Activated CD4-positive, alpha-beta T cell treated with anti-CD3 and anti-CD28 coated beads for 4 hours (primary cell): ENCODE data around the gene FBLN2.

Source experiments
- DNase-seq, 2 donors: peaks; one replicate each; pipeline ENCODE4 v3.0.0-alpha.2; 2020

FBLN2 gene

DNA sequence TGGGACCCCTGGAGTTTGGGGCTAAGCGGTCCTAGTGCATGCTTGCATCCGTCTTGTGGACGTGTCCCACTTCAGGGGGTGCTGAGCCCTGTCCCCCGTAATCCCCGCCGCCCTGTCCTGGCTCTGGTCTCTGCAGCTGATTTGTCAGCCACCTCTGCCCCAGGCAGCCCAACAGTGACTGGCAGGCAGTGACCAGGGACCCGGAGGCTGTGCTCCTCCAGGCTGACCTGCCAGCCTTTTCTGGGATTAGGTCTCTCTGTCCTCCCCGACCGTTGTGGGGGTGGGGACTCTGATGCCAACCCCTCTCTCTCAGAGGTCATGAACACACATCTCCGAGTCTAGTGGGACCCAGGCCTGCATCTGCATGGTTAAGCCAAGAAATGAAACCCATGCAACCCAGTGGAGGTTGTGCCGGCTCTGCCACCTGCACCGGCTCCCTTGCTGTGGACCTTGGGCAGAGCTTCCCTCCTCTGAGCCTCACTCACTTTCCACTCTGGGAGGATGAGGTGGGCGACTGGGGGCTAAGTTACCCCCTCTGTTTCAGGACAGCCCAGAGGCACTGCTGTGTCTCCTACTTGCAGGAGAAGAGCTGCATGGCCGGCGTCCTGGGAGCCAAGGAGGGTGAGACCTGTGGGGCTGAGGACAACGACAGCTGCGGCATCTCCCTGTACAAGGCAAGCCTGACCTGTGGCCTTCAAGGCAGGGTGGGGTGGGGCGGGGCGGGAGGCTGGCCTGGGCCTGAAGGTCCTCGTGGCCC, 60.2 kb downstream of the FBLN2 start:
- DNase-seq: no peak

- DNase-seq: no peak
These were observed 61.2 kb downstream of the FBLN2 start for GRCh38 chr3:13610006-13610570.

DNA sequence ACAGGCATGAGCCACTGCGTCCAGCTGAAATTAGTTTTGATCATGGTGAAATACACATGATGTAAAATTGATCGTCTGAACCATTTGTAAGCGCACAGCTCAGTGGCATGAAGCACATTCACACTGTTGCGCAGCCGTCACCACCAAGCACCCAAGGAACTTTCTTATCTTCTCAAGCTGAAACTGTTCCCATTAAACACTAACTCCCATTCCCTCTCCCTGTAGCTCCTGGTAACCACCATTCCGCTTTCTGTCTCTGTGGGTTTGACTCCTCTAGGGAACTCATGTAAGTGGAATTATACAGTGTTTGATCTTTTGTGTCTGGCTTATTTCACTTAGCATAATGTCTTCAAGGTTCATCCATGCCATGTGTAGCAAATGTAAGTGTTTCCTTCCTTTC, 62.3 kb downstream of the FBLN2 start:
- no peak for DNase-seq

DNA sequence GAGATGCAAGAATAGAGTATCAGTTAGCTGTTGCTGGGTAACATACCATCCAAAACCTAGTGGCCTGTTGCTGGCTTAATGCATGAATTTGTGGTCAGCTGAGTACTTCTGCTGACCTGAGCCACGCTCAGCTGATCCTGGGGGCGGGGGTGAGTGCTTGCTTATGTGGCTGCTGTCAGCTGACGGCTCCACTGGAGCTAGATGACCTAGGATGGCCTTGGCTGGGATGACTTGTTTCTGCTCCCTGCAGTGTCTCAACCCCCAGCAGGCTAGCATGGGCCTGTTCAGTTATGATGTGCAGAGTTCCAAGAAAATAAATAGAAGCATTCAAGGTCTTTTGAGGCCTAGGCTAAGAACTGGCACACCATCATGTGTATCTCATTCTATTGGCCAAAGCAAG, 63.9 kb downstream of the FBLN2 start:
- DNase-seq: no peak

DNA sequence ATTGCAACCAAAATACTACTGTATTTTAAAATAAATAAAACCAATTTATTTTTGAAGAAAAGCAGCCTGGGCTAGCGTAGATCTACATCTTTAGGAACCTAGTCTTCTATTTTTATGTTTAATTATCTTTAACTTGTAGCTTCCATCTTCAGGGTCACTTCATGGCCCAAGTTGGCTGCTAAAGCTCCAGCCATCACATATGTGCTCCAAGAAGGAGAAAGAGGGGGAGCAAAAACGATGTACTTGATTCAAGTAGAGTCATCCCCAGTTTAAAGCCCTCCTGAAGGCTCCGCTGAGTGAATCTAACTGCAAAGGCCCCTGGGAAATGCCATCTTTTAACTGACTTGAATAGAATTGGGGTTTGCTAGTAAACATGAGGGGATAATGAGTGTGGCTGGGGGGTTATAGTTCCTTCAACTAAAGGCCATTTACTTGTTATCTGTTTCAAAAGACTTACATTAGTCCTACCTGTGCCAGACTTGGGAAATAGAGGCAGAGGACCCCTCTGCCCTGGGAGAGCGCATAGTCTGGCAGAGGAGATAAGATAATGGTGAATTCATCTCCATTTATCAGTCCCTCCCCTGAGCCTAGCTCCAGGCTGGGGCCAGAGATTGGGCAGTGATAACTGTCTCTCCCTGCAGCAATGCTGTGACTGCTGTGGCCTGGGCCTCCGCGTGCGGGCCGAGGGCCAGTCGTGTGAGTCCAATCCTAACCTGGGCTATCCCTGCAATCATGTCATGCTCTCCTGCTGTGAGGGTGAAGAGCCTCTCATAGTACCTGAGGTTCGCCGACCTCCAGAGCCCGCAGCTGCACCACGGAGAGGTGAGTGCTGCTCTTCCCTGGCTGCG, 64.6 kb downstream of the FBLN2 start:
- no peak for DNase-seq

DNA sequence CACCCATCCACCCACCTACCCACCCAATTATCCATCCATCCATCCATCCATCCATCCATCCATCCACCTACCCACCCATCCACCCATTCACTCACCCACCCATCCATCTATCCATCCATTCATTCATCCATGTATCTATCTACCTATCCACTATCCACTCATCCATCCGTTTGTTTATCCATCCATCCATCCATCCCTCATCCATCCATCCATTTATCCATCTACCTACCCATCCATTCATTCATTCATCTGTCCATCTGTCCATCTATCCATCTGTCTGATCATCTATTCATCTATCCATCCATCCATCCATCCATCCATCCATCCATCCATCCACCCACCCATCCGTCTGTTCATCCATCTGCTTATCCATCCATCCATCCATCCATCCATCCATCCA, 65.7 kb downstream of the FBLN2 start:
- no peak for DNase-seq

DNA sequence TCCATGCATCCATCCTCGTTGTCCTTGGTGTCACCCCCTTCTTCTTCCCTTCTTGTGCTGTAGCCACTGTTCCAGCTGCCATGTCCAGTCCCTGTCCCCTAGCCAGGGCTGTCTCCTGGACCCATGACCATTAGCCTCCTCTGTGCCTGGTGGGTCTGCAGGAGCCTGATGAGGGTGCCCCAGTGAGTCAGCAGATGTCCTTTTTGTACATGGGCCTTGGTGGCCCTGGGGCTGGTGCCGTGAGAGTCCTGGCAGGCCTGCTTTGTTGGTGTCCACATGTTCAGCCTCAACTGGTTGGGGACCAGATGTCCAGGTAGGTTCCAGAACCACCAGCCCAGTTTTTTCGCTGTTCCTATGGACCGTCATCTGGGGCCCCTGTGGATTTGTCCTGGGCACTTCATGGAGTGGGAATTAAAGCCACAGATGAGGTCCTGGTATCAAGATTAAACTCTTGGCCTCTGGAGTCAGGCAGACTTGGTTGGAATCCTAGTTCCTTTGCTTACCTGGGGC, 66.1 kb downstream of the FBLN2 start:
- DNase-seq: no peak

DNA sequence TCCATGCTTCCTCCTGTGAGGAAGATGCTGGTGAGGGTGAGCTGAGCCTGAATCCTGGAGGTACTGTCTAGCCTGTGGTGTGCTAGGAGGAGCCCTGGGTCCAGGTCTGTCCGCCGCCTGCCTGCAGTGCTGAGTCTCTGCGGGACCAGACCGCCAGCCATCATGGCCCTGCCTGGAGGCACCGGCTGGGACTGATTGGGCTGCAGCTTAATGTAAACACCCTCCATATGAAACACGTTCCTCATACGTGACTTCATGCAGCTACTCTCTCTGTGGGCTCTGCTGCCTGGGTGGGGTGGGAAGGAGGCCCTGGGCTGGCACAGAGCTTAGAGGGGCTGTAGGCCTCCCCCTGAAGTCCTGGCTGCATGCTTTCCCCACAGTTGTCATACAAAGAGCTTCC, 67.4 kb downstream of the FBLN2 start:
- DNase-seq: no peak

GRCh38 chr3:13617097-13617738, 68.3 kb downstream of the FBLN2 start:
- DNase-seq: no peak

DNA sequence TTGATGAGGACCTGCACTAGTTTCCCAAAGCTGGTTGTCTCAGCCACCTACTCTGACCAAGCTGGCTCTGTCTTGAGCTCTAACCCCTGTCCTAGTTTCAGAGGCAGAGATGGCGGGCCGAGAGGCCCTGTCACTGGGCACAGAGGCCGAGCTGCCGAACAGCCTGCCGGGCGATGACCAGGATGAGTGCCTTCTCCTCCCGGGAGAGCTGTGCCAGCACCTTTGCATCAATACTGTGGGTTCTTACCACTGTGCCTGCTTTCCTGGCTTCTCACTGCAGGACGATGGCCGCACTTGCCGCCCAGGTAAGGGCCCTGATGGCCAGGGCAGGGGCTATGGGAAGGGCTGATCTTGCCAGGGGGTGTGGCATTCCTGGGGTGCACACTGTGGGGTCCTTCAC, 69.1 kb downstream of the FBLN2 start:
- no peak for DNase-seq

DNA sequence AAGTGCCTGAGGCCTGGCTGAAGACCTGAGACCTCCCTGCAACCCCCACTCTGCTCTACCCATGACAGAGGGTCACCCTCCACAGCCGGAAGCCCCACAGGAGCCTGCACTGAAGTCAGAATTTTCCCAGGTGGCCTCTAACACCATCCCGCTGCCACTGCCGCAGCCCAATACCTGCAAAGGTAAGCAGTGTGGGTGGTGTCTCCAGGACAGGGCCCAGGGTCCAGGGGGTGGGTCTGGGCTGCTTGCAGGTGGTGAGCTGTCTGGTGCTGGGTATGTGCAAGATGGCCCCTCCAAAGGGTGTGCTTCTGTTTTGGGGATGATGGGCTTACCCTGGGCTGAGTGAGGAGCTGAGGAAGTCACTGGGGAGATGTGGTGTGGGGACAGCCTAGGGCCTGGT, 69.9 kb downstream of the FBLN2 start:
- DNase-seq: no peak

DNA sequence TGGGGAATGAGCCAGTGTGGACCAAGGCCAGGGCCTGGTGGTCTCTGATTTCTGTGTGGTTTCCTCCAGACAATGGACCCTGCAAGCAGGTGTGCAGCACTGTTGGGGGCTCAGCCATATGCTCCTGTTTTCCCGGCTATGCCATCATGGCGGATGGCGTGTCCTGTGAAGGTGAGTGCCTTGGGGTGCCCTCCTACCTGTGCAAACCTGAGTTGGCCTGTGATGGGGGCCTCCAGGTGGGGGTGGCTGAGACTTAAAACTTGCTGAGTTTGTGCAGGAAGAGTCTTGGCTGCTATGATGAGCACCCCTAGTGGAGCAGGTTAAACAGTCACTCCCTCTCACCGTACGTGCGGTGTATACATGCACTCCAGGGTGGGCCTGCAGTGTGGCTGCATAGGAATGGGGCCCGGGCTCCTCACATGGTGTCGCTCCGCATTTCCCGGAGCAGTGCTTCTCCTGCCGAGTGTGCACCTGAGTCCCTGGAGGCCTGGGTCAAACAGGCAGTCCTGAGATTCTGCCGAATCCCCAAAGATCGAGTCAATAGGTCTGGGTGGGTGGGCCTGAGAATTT, 70.8 kb downstream of the FBLN2 start:
- no peak for DNase-seq

DNA sequence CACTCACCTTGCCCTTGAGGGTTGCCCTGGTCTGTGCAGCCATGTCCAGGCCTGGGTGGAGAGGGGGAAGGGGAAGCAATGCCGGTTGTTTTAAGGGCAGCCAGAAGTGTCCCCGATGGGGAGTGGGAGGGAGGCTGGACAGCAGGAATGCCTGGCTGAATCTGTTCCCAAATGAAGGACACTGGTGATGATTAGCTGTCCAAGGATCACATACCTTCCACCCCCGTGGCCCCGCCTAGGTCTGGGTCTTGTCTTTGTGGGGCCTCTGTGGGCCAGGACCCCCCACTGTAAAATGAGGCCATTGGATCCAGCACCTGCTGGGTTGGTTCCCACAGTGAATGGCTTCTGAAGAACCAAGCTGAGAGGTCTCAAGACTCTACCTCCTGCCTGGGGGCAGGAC, 71.4 kb downstream of the FBLN2 start:
- DNase-seq: no peak

DNA sequence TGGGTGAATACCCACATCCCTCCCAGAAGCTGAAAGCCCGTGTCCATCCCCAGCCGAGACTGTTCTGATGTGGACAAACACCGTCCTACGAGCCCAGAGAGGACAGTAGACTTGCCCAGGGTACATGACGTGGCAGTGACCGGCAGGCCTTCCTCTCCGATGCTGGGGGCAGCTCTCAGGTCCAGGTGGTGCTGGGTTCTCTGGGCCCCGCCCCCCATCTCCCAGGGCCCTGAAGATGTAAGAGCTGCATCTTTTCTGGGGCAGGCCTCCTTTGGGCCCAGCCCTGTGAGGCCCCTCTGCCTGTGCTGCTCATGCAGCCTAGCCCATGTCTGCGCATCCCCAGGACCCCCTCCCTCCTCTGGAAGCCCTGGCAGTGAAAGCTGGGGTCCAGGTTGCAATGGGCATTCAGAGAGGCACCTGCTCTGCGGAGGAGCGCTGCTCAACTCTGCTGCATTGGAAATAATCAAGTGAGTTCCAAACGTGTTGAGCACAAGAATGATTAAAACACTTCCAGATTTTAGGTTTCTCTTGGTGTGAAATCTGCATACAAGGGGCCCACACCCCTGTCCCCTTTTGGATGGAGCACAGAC, 71.9 kb downstream of the FBLN2 start:
- no peak for DNase-seq

DNA sequence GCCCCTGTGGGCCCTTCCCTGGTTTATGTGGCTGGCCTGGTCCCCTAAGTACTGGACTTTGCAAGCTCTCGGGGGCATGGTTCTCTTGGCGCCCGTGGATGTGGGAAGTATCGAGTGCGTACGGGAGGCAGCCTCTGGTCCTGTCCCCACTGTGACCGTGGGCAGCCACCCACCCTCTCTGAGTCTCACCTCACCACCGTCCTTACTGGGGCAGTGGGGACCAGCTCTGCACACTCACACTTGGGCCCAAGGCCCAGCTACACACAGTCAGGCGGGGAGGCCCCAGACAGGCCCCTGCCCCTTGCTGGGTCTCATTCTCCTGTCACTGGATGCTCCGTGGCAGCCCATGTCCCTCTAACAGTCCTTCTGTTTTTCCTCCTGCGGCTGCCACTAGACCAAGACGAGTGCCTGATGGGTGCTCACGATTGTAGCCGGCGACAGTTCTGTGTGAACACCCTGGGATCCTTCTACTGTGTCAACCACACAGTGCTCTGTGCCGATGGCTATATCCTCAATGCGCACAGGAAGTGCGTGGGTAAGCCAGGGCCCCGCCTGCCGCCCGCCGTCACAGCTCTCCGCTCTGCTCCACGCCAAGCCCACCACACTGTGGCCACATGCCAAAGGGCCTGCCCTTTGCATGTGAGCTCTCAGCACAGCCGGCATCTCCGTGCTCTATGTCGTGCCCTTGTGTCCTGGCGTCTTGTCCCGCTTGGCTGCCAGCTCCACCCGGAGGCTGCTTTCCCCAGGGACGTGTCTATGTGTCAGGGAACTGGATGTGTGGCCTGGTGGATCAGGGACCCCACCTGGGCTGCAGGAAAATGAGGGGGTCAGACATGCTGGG, 72.7 kb downstream of the FBLN2 start:
- DNase-seq: peak in 1 of 2 donors; percentile 9

DNA sequence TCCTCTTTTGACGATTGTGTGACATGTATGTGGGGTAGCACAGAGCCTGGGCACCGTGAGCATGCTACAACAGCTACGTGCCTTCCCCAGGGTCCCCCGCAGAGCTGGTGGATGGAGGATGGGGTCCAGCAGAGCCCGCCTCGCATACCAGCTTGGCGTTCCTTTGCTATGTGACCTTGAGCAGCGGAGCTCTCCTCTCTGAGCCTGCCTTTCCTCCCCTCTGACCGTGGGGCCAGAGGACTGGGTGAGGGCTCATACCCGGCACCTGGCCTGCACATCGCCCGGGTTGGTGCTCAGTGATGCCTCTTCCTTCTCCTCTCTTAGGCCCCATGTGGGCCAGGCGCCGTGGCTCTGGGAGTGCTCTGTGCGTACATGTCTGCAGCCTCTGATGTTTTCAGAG, 73.4 kb downstream of the FBLN2 start:
- no peak for DNase-seq

- DNase-seq: no peak
These were observed 74.3 kb downstream of the FBLN2 start for GRCh38 chr3:13623101-13623654.

DNA sequence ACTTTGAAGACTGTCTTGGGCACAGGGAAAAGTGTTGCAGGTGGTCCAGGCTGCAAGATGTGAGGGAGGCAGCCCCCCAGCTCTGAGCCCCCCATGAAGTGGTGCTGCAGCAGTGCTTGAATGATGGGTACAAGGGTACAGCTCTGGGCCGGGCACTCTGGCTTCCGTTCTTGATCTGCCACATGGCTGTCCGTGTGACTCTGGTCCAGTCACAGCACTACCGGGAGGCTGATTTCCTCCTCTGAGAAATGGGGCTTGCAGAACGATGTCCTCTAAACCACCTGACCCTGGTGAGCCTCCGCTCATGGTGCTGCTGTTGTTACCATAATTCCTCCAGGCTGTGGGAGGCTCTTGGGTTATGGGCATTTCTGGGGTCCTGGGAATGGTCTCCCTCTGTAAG, 75.1 kb downstream of the FBLN2 start:
- no peak for DNase-seq

DNA sequence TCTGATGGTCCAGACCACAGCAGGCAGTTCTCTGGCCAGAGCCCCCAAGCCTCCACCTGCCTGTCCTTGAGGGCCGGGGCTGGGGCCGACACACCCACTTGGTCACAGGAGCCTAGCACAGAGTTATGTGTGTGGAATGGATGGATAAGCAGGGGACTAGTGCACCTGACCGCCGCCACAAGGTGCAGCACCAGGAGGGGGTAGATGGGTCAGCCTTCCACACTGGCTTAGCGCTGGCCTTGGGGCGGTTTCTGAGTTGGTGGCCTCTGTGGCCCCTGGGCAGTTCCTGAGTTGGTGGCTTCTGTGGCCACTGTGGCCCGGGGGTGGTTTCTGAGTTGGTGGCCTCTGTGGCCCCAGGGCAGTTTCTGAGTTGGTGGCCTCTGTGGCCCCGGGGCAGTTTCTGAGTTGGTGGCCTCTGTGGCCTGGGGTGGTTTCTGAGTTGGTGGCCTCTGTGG, 75.8 kb downstream of the FBLN2 start:
- DNase-seq: no peak

DNA sequence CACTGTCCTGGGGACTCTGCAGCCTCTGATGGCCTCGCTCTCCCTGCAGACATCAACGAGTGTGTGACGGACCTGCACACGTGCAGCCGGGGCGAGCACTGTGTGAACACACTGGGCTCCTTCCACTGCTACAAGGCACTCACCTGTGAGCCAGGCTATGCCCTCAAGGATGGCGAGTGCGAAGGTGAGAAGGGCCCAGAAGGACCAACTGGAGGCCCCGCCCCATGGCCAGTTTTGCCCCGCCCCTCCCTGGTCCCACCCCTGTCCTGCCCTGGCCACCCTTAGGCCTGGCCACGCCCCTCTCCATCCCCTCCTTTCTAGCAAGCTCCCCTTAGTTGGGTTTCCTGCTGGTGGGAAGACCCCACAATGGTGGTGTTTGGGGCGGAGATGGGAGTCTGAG, 77.5 kb downstream of the FBLN2 start:
- DNase-seq: no peak

GRCh38 chr3:13626915-13627460, 78.1 kb downstream of the FBLN2 start:
- no peak for DNase-seq
